Mesendoderm (in vitro differentiated cells): ENCODE results near the gene CYB561D2.

Experiments used
- DNase-seq: peaks from one replicate; pipeline ENCODE4 v3.0.0; 2013
- H2AK5ac ChIP-seq: 2 replicates; pipeline ENCODE4 v1.6.1; 2013; ENCODE audit warnings: low read length, inconsistent platforms
- H2BK120ac ChIP-seq: 2 replicates; pipeline ENCODE4 v1.6.1; 2013; ENCODE audit warnings: low read depth, mild to moderate bottlenecking, low read length, moderate library complexity, mixed read lengths
- H2BK15ac ChIP-seq: replicated peaks from 2 replicates; pipeline ENCODE4 v1.6.1; 2013; ENCODE audit warnings: low read depth, mild to moderate bottlenecking, moderate library complexity
- H2BK5ac ChIP-seq: 2 replicates; pipeline ENCODE4 v1.6.1; 2013; ENCODE audit warnings: low read length, inconsistent platforms
- H3K18ac ChIP-seq: 2 replicates; pipeline ENCODE4 v1.6.1; 2013; ENCODE audit warnings: mild to moderate bottlenecking, low read length, mixed read lengths
- H3K23ac ChIP-seq: one replicate; pipeline ENCODE4 v1.6.1; 2013; ENCODE audit warnings: low read length
- H3K27ac ChIP-seq: 2 replicates; pipeline ENCODE4 v1.5.1; 2013; ENCODE audit warnings: low read depth, mild to moderate bottlenecking, inconsistent platforms, low read length, moderate library complexity
- H3K27me3 ChIP-seq: 2 replicates; pipeline ENCODE4 v1.6.1; 2013; ENCODE audit warnings: low read length, control low read depth, mild to moderate bottlenecking, inconsistent platforms; ENCODE audit not compliant: insufficient read depth, poor library complexity
- H3K36me3 ChIP-seq: 2 replicates; pipeline ENCODE4 v1.6.1; 2013; ENCODE audit warnings: low read length, inconsistent platforms; ENCODE audit not compliant: control insufficient read depth, insufficient read depth
- H3K4ac ChIP-seq: one replicate; pipeline ENCODE4 v1.6.1; 2013; ENCODE audit warnings: low read depth, mild to moderate bottlenecking, low read length, moderate library complexity
- H3K4me1 ChIP-seq: 2 replicates; pipeline ENCODE4 v1.6.1; 2013; ENCODE audit warnings: low read depth, low read length, inconsistent platforms; ENCODE audit not compliant: control insufficient read depth
- H3K4me2 ChIP-seq: 2 replicates; pipeline ENCODE4 v1.6.1; 2013; ENCODE audit warnings: low read length
- H3K4me3 ChIP-seq: 2 replicates; pipeline ENCODE4 v1.5.1; 2013; ENCODE audit warnings: mild to moderate bottlenecking, low read length
- H3K56ac ChIP-seq: one replicate; pipeline ENCODE4 v1.6.1; 2013; ENCODE audit warnings: low read length
- H3K79me1 ChIP-seq: 2 replicates; pipeline ENCODE4 v1.6.1; 2013; ENCODE audit warnings: low read length, inconsistent platforms
- H3K79me2 ChIP-seq: 2 replicates; pipeline ENCODE4 v1.6.1; 2013; ENCODE audit warnings: mild to moderate bottlenecking, low read length; ENCODE audit not compliant: control insufficient read depth, insufficient read depth
- H3K9ac ChIP-seq: 2 replicates; pipeline ENCODE4 v1.6.1; 2013; ENCODE audit warnings: low read length, inconsistent platforms
- H4K5ac ChIP-seq: one replicate; pipeline ENCODE4 v1.6.1; 2013; ENCODE audit warnings: low read length
- H4K8ac ChIP-seq: one replicate; pipeline ENCODE4 v1.6.1; 2013; ENCODE audit warnings: low read depth, mild to moderate bottlenecking, control low read depth, low read length, moderate library complexity
- WGBS: extraction: QIAGEN DNeasy Blood & Tissue Kit; methylation state at CpG from one replicate; pipeline ENCODE4 v1.1.7; 2013; ENCODE audit warnings: low lambda C conversion rate, missing lambda C conversion rate; ENCODE audit not compliant: insufficient coverage; ENCODE audit errors: extremely low coverage; 5-methylcytosine and 5-hydroxymethylcytosine counted together

The CYB561D2 gene

GRCh38 chr3:50331364-50331907, 19.2 kb upstream of the CYB561D2 start:
- H2BK120ac ChIP-seq = no peak overlapping the region
- H3K23ac ChIP-seq = no peak overlapping the region
- no peak overlapping the region for H3K18ac ChIP-seq
- no peak overlapping the region for H4K5ac ChIP-seq
- no peak overlapping the region for H2BK5ac ChIP-seq
- H3K4ac ChIP-seq = no peak overlapping the region
- H3K9ac ChIP-seq = no peak overlapping the region
- no peak for DNase-seq
- no peaks in the 10 kb centered on the region for H3K27me3 ChIP-seq
- peaks cover 10% of the 10 kb centered on the region for H3K36me3 ChIP-seq
- H3K79me2 ChIP-seq = peaks cover 34% of the 10 kb centered on the region
- no peak overlapping the region for H3K4me3 ChIP-seq
- H3K79me1 ChIP-seq = peaks cover 22% of the 10 kb centered on the region
- no peak overlapping the region for H3K27ac ChIP-seq
- no peak overlapping the region for H2AK5ac ChIP-seq
- no peak overlapping the region for H3K56ac ChIP-seq
- no peak overlapping the region for H4K8ac ChIP-seq
- H3K4me1 ChIP-seq = peaks cover 2% of the 10 kb centered on the region
- H3K4me2 ChIP-seq = no peak overlapping the region
- no peak overlapping the region for H2BK15ac ChIP-seq
- no CpG with 5 or more reads among the region's 19 CpGs for WGBS

- no peak overlapping the region for H2AK5ac ChIP-seq
- no peak overlapping the region for H2BK5ac ChIP-seq
- H2BK120ac ChIP-seq = no peak overlapping the region
- no peak overlapping the region for H3K4ac ChIP-seq
- H4K8ac ChIP-seq = no peak overlapping the region
- no CpG with 5 or more reads among the region's 12 CpGs for WGBS
- no peak overlapping the region for H3K4me2 ChIP-seq
- no peaks in the 10 kb centered on the region for H3K27me3 ChIP-seq
- H3K79me1 ChIP-seq = peaks cover 18% of the 10 kb centered on the region
- no peak overlapping the region for H4K5ac ChIP-seq
- H3K27ac ChIP-seq = no peak overlapping the region
- no peak overlapping the region for H2BK15ac ChIP-seq
- no peak overlapping the region for H3K56ac ChIP-seq
- H3K4me3 ChIP-seq = no peak overlapping the region
- H3K79me2 ChIP-seq = peaks cover 26% of the 10 kb centered on the region
- H3K9ac ChIP-seq = peak overlapping the region; percentile 4
- H3K36me3 ChIP-seq = peaks cover 10% of the 10 kb centered on the region
- DNase-seq = peak; percentile 37
- H3K18ac ChIP-seq = no peak overlapping the region
- H3K4me1 ChIP-seq = no peaks in the 10 kb centered on the region
- H3K23ac ChIP-seq = no peak overlapping the region
These were observed 16.8 kb upstream of the CYB561D2 start for GRCh38 chr3:50333744-50334328.

- Histone ChIP-seq H3K36me3 (peaks cover 7% of the 10 kb centered on the region), H3K79me1 (peaks cover 18% of the 10 kb centered on the region), H3K18ac (no peak overlapping the region), H3K27me3 (no peaks in the 10 kb centered on the region), H3K4me2 (no peak overlapping the region), H3K4me3 (no peak overlapping the region), H3K4me1 (no peaks in the 10 kb centered on the region), H3K56ac (no peak overlapping the region), H4K5ac (no peak overlapping the region), H3K4ac (no peak overlapping the region), H3K23ac (no peak overlapping the region), H3K9ac (no peak overlapping the region), H4K8ac (no peak overlapping the region), H3K27ac (no peak overlapping the region), H2BK120ac (no peak overlapping the region), H2AK5ac (no peak overlapping the region), H3K79me2 (peaks cover 26% of the 10 kb centered on the region), H2BK5ac (no peak overlapping the region), H2BK15ac (no peak overlapping the region)
- no peak for DNase-seq
- WGBS = no CpG with 5 or more reads among the region's 5 CpGs
These were observed 16.2 kb upstream of the CYB561D2 start for GRCh38 chr3:50334339-50335075.

GRCh38 chr3:50336452-50337174, 14.0 kb upstream of the CYB561D2 start:
- peak overlapping the region; percentile 82 for H3K27ac ChIP-seq
- H3K79me2 ChIP-seq = peaks cover 26% of the 10 kb centered on the region
- H3K4ac ChIP-seq = peak overlapping the region; percentile 82
- H4K8ac ChIP-seq = no peak overlapping the region
- peak overlapping the region; percentile 95 for H3K56ac ChIP-seq
- no peak overlapping the region for H2BK120ac ChIP-seq
- H2BK15ac ChIP-seq = no peak overlapping the region
- H4K5ac ChIP-seq = no peak overlapping the region
- peak overlapping the region; percentile 59 for H3K4me3 ChIP-seq
- H3K23ac ChIP-seq = no peak overlapping the region
- peaks cover 2% of the 10 kb centered on the region for H3K36me3 ChIP-seq
- H3K4me2 ChIP-seq = peak overlapping the region; percentile 84
- no peaks in the 10 kb centered on the region for H3K4me1 ChIP-seq
- peak overlapping the region; percentile 41 for H3K18ac ChIP-seq
- WGBS = no CpG with 5 or more reads among the region's 31 CpGs
- H3K79me1 ChIP-seq = peaks cover 17% of the 10 kb centered on the region
- peak overlapping the region; percentile 89 for H3K9ac ChIP-seq
- peak overlapping the region; percentile 53 for H2AK5ac ChIP-seq
- peak; percentile 70 for DNase-seq
- peaks cover 10% of the 10 kb centered on the region for H3K27me3 ChIP-seq
- H2BK5ac ChIP-seq = peak overlapping the region; percentile 35

GRCh38 chr3:50337175-50337861, 13.3 kb upstream of the CYB561D2 start:
- peaks cover 10% of the 10 kb centered on the region for H3K27me3 ChIP-seq
- H3K27ac ChIP-seq = peak overlapping the region; percentile 82
- peak overlapping the region; percentile 89 for H3K9ac ChIP-seq
- no peak overlapping the region for H2BK120ac ChIP-seq
- no CpG with 5 or more reads among the region's 79 CpGs for WGBS
- H3K56ac ChIP-seq = peak overlapping the region; percentile 95
- peak overlapping the region; percentile 35 for H2BK5ac ChIP-seq
- no peaks in the 10 kb centered on the region for H3K4me1 ChIP-seq
- peak; percentile 99 for DNase-seq
- no peak overlapping the region for H4K5ac ChIP-seq
- H3K4ac ChIP-seq = peak overlapping the region; percentile 44
- peak overlapping the region; percentile 84 for H3K4me2 ChIP-seq
- peaks cover 26% of the 10 kb centered on the region for H3K79me2 ChIP-seq
- no peak overlapping the region for H2BK15ac ChIP-seq
- H3K23ac ChIP-seq = peak overlapping the region; percentile 48
- peak overlapping the region; percentile 6 for H4K8ac ChIP-seq
- H3K36me3 ChIP-seq = no peaks in the 10 kb centered on the region
- peak overlapping the region; percentile 59 for H3K4me3 ChIP-seq
- no peak overlapping the region for H2AK5ac ChIP-seq
- H3K79me1 ChIP-seq = peaks cover 17% of the 10 kb centered on the region
- peak overlapping the region; percentile 41 for H3K18ac ChIP-seq
